ENCODE measurements around the gene THSD7A. TPM values are rescaled to one million over a fixed set of nuclear protein-coding genes. Genes with fewer than 3 reads are reported as not detected.

THSD7A gene
- total and polyA plus RNA-seq, 9 of the 15 experiments (the other 6 are each of a cell fraction or from before 2014, with no cell fraction given) = 0.01 to 0.02 TPM; not detected in 7

DNA sequence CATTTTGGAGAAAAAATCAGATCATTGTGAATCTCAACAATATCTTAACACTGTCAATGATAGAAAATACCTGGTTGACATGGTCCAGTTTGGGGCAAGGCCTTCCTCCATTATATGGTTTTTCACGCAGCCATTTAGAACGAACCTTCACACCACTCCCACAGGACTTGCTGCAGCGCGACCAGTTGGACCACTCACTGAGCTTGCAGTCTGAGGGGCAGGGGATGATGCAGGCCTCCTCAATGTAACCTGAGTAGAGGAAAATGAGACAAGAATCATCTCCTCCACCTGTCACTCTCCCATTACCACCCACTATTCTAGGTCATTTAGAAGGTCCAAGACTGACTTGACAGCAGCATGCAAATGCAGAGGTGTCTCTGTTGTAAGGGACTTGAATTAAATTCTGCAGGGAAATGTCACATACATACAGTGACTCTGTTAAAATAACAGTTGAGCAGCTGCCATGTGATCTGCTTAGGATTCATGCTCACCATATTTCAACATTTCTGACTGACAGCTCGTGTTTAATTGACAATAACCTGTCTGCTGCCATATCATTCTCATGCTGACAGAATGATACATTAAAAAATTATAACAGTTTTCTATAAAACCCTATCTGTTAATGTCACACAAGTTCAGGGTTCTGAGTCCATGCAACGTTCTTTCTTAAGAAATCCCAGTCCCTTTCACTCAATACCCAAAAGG is 403.0 kb downstream of the THSD7A start:
- WGBS (ENCODE audit: insufficient coverage, low coverage, missing lambda C conversion rate) = 9% methylated on average over 6 of the region's 6 CpGs

More for the DNA sequence above, 403.0 kb downstream of the THSD7A start:
- intact Hi-C loops (cut with micrococcal nuclease) = loop anchor here (10.0 kb wide), 1 partner anchor 636 kb away; no protein-coding TSS in a partner anchor
- CTCF ChIA-PET (ENCODE audit: low intra/inter-chr PET ratio) = no interaction called here
- POLR2A ChIA-PET = interaction anchor here (0.6 kb wide), 1 partner anchor 207 kb away, joined by 3 read pairs; no protein-coding TSS in a partner anchor
- Histone ChIP-seq H3K79me2 (ENCODE audit: control insufficient read depth, insufficient read depth, low read length) (no peaks in the 10 kb centered on the region), H3K27ac (ENCODE audit: extremely low read depth, low read depth, low read length) (no peak overlapping the region), H3K9ac (ENCODE audit: insufficient read depth in 1 of 2, low read depth in 2 of 2, low read length in 2 of 2) (no peak overlapping the region), H4K20me1 (replicated peaks; ENCODE audit: control insufficient read depth, insufficient read depth, low read length) (no peaks in the 10 kb centered on the region), H3K4me3 (no peak overlapping the region), H3K4me2 (ENCODE audit: insufficient read depth, low read length) (no peak overlapping the region), H2AFZ (ENCODE audit: low read depth, low read length) (no peak overlapping the region), H3K27me3 (ENCODE audit: control insufficient read depth in 2 of 2, insufficient read depth in 2 of 2, low read length in 2 of 2) (no peaks in the 10 kb centered on the region), H3K36me3 (ENCODE audit: control insufficient read depth, insufficient read depth, low read length) (no peaks in the 10 kb centered on the region), H3K9me1 (ENCODE audit: control insufficient read depth, insufficient read depth, low read length) (no peaks in the 10 kb centered on the region), H3K4me1 (replicated peaks in 1 of 2; ENCODE audit: control insufficient read depth in 2 of 2, insufficient read depth in 2 of 2, low read length in 2 of 2) (no peaks in the 10 kb centered on the region), H3K9me3 (replicated peaks; ENCODE audit: control insufficient read depth, insufficient read depth, low read depth, low read length) (no peaks in the 10 kb centered on the region)
- FAIRE-seq = no peak
- in situ Hi-C loops (cut with MboI) = no loop called here
- no peak for DNase-seq (ENCODE audit: extremely low read depth in 1 of 4, low spot score in 3 of 4)
- TF ChIP-seq ZNF124 (CRISPR knock-in tag; IDR thresholded peaks at IDR 0.05) (no peak), SMAD2 (IDR thresholded peaks at IDR 0.05; ENCODE audit: low read depth, low read length) (no peak), PURB (CRISPR knock-in tag; IDR thresholded peaks at IDR 0.05; ENCODE audit: low read depth) (no peak), MIER1 (IDR thresholded peaks at IDR 0.05; ENCODE audit: low read depth) (no peak), RFX5 (IDR thresholded peaks at IDR 0.05; ENCODE audit: low read depth, low read length) (no peak), CXXC5 (CRISPR knock-in tag; IDR thresholded peaks at IDR 0.05) (no peak), ZNF436 (CRISPR knock-in tag; IDR thresholded peaks at IDR 0.05) (no peak)
- TF ChIP-seq, protein P1, sequence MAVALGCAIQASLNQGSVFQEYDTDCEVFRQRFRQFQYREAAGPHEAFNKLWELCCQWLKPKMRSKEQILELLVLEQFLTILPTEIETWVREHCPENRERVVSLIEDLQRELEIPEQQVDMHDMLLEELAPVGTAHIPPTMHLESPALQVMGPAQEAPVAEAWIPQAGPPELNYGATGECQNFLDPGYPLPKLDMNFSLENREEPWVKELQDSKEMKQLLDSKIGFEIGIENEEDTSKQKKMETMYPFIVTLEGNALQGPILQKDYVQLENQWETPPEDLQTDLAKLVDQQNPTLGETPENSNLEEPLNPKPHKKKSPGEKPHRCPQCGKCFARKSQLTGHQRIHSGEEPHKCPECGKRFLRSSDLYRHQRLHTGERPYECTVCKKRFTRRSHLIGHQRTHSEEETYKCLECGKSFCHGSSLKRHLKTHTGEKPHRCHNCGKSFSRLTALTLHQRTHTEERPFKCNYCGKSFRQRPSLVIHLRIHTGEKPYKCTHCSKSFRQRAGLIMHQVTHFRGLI (CRISPR knock-in tag; IDR thresholded peaks at IDR 0.05) = no peak
- TF ChIP-seq, protein P2, sequence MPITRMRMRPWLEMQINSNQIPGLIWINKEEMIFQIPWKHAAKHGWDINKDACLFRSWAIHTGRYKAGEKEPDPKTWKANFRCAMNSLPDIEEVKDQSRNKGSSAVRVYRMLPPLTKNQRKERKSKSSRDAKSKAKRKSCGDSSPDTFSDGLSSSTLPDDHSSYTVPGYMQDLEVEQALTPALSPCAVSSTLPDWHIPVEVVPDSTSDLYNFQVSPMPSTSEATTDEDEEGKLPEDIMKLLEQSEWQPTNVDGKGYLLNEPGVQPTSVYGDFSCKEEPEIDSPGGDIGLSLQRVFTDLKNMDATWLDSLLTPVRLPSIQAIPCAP (CRISPR knock-in tag; IDR thresholded peaks at IDR 0.05; ENCODE audit: borderline replicate concordance) = no peak
- no TSS peak for BruUV-seq (replicated peaks)
- no peak for ATAC-seq
